ENCODE measurements around the gene PDGFC.

The PDGFC gene

GRCh38 chr4:156782491-156782890, 189.1 kb downstream of the PDGFC start:
- DNase-seq (ENCODE audit: low read depth in 2 of 2) = no peak

GRCh38 chr4:156781852-156782251, 189.7 kb downstream of the PDGFC start:
- no peak for DNase-seq (ENCODE audit: low read depth in 2 of 2)

- no peak for DNase-seq (ENCODE audit: low read depth in 2 of 2)
Measured at GRCh38 chr4:156779774-156780173, 191.8 kb downstream of the PDGFC start.

- DNase-seq (ENCODE audit: low read depth in 2 of 2) = no peak
Measured at GRCh38 chr4:156779042-156779441, 192.6 kb downstream of the PDGFC start.

- DNase-seq (ENCODE audit: low read depth in 2 of 2) = no peak
Measured at GRCh38 chr4:156778606-156779005, 193.0 kb downstream of the PDGFC start.

- DNase-seq (ENCODE audit: low read depth in 2 of 2) = no peak
Measured at GRCh38 chr4:156778093-156778492, 193.5 kb downstream of the PDGFC start.

- no peak for DNase-seq (ENCODE audit: low read depth in 2 of 2)
Measured at GRCh38 chr4:156775813-156776212, 195.8 kb downstream of the PDGFC start.

- DNase-seq (ENCODE audit: low read depth in 2 of 2) = no peak
Measured at GRCh38 chr4:156774422-156774821, 197.2 kb downstream of the PDGFC start.

GRCh38 chr4:156773648-156774357, 197.8 kb downstream of the PDGFC start:
- no peak for DNase-seq (ENCODE audit: low read depth in 2 of 2)

GRCh38 chr4:156771171-156771837, 200.3 kb downstream of the PDGFC start:
- no peak for DNase-seq (ENCODE audit: low read depth in 2 of 2)

- DNase-seq (ENCODE audit: low read depth in 2 of 2) = no peak
Measured at GRCh38 chr4:156770140-156770539, 201.5 kb downstream of the PDGFC start.

- DNase-seq (ENCODE audit: low read depth in 2 of 2) = no peak
Measured at GRCh38 chr4:156767911-156768415, 203.6 kb downstream of the PDGFC start.

- no peak for DNase-seq (ENCODE audit: low read depth in 2 of 2)
Measured at GRCh38 chr4:156766846-156767245, 204.8 kb downstream of the PDGFC start.

GRCh38 chr4:156765277-156765676, 206.3 kb downstream of the PDGFC start:
- DNase-seq (ENCODE audit: low read depth in 2 of 2) = no peak

- no peak for DNase-seq (ENCODE audit: low read depth in 2 of 2)
Measured at GRCh38 chr4:156764846-156765245, 206.8 kb downstream of the PDGFC start.

GRCh38 chr4:156764145-156764544, 207.5 kb downstream of the PDGFC start:
- no peak for DNase-seq (ENCODE audit: low read depth in 2 of 2)

GRCh38 chr4:156763511-156763910, 208.1 kb downstream of the PDGFC start:
- DNase-seq (ENCODE audit: low read depth in 2 of 2) = no peak

- DNase-seq (ENCODE audit: low read depth in 2 of 2) = no peak
Measured at GRCh38 chr4:156762851-156763250, 208.7 kb downstream of the PDGFC start.

- no peak for DNase-seq (ENCODE audit: low read depth in 2 of 2)
Measured at GRCh38 chr4:156756118-156756517, 215.5 kb downstream of the PDGFC start.

GRCh38 chr4:156754832-156755570, 216.6 kb downstream of the PDGFC start:
- DNase-seq (ENCODE audit: low read depth in 2 of 2) = no peak

- DNase-seq (ENCODE audit: low read depth in 2 of 2) = no peak
Measured at GRCh38 chr4:156751486-156751885, 220.1 kb downstream of the PDGFC start.

Data from stimulated activated CD8-positive, alpha-beta memory T cell treated with anti-CD3 and anti-CD28 coated beads, Interleukin-15, amount 100 ng/mL, for 4 hours (primary cell).